ENCODE measurements around the gene DDX31. TPM values are rescaled to one million over a fixed set of nuclear protein-coding genes. Genes with fewer than 3 reads are reported as not detected.

The DDX31 gene
- total RNA-seq, 2 donors from 2014 or later = 8.6 to 15.6 TPM

GRCh38 chr9:132554755-132555154 lies 115.0 kb downstream of the DDX31 start:
- H3K9me3 ChIP-seq = no peaks in the 10 kb centered on the region
- H3K4me3 ChIP-seq = no peak overlapping the region
- H3K27ac ChIP-seq = no peak overlapping the region
- WGBS, 2 donors = 78 to 86% methylated on average over 2 of the region's 2 CpGs
- ATAC-seq (no peak), DNase-seq (no peak)
- H3K36me3 ChIP-seq (replicated peaks in 1 of 2; ENCODE audit: insufficient read depth in 1 of 2, low read depth in 2 of 2) = no peaks in the 10 kb centered on the region
- H3K4me1 ChIP-seq = no peaks in the 10 kb centered on the region
- intact Hi-C loops (cut with DNase I) = no loop called here
- no peaks in the 10 kb centered on the region for H3K27me3 ChIP-seq
- no peak for TF ChIP-seq POLR2A (IDR thresholded peaks at IDR 0.05)

DNA sequence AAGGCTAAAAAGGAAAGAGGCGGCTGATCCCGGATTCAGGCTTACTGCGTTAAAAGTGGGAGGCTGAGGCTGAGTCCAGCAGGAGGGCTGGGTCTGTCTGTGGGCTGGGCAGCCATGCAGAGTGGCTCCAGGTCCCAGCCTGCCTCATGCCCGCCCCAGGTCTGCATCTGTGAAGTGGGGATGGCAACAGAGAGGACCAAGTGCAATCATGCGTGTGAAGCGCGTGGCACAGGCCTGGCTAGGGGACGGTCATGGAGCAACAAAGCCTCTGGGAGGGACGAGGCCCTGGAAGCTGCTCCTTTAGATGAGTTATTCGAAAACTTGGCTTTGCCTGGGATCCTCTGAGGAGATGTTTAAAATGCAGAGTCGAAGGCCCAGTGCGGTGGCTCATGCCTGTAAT lies 117.7 kb downstream of the DDX31 start:
- Histone ChIP-seq H3K27me3 (no peaks in the 10 kb centered on the region), H3K36me3 (replicated peaks in 1 of 2; ENCODE audit: insufficient read depth in 1 of 2, low read depth in 2 of 2) (no peaks in the 10 kb centered on the region), H3K27ac (no peak overlapping the region), H3K4me3 (no peak overlapping the region), H3K9me3 (no peaks in the 10 kb centered on the region), H3K4me1 (no peaks in the 10 kb centered on the region)
- 89 to 93% methylated on average over 12 of the region's 12 CpGs for WGBS, 2 donors
- ATAC-seq (no peak), DNase-seq (no peak)
- TF ChIP-seq POLR2A (IDR thresholded peaks at IDR 0.05) = no peak
- TF ChIP-seq, protein P1, sequence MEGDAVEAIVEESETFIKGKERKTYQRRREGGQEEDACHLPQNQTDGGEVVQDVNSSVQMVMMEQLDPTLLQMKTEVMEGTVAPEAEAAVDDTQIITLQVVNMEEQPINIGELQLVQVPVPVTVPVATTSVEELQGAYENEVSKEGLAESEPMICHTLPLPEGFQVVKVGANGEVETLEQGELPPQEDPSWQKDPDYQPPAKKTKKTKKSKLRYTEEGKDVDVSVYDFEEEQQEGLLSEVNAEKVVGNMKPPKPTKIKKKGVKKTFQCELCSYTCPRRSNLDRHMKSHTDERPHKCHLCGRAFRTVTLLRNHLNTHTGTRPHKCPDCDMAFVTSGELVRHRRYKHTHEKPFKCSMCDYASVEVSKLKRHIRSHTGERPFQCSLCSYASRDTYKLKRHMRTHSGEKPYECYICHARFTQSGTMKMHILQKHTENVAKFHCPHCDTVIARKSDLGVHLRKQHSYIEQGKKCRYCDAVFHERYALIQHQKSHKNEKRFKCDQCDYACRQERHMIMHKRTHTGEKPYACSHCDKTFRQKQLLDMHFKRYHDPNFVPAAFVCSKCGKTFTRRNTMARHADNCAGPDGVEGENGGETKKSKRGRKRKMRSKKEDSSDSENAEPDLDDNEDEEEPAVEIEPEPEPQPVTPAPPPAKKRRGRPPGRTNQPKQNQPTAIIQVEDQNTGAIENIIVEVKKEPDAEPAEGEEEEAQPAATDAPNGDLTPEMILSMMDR (IDR thresholded peaks at IDR 0.05) = no peak
- intact Hi-C loops (cut with DNase I) = no loop called here

- DNase-seq = no peak
- Histone ChIP-seq H3K36me3 (replicated peaks in 1 of 2; ENCODE audit: insufficient read depth in 1 of 2, low read depth in 2 of 2) (no peaks in the 10 kb centered on the region), H3K4me1 (peaks cover under 1% of the 10 kb centered on the region), H3K27ac (no peak overlapping the region), H3K9me3 (no peaks in the 10 kb centered on the region), H3K4me3 (no peak overlapping the region), H3K27me3 (no peaks in the 10 kb centered on the region)
- no peak for ATAC-seq
- 76 to 79% methylated on average over 13 of the region's 13 CpGs for WGBS, 2 donors
- TF ChIP-seq POLR2A (IDR thresholded peaks at IDR 0.05) = no peak
- TF ChIP-seq, protein P1 (IDR thresholded peaks at IDR 0.05) = no peak
- intact Hi-C loops (cut with DNase I) = no loop called here
These were observed 118.2 kb downstream of the DDX31 start for GRCh38 chr9:132551556-132551955.

DNA sequence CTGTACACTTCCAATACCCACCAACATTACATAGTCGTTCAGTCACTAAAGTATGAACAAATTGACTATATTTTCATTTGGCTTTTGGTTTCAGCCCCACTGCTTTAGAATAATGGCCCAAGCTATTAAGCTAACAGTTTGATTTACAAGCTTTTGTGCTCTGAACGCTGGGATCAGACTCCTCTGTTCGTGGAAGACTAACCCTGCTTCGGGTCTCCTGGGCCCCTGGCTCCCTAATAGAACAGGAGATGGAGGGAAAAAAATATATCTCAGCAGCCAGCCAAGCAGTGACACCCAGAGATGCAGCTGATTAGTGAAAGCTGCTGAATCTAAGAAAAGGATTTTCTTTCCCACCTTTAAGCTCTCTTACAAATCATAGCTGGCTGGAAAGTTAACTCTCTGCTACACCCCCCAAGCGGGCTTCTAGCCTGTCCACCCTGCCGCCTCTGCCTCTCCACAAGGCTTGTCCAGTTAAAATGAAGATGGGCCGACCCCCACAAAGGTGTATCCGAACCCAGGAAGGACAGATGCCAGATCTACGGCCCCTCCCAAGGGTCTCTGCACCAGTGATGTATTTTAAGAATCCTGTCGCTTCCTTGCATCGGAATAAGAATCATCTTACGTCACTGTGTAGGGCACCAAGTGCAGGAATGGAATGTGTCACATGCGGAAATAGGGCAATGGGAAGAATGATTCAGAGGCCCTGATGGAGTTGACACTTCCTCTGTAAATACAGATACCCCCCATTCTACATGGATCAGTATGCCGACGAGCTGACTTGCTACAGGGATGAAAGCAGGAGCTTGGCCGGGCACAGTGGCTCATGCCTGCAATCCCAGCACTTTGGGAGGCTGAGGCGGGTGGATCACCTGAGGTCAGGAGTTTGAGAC lies 120.8 kb downstream of the DDX31 start:
- H3K27ac ChIP-seq = no peak overlapping the region
- 65 to 66% methylated on average over 17 of the region's 17 CpGs for WGBS, 2 donors
- intact Hi-C loops (cut with DNase I) = no loop called here
- no peaks in the 10 kb centered on the region for H3K27me3 ChIP-seq
- no peaks in the 10 kb centered on the region for H3K36me3 ChIP-seq (replicated peaks in 1 of 2; ENCODE audit: insufficient read depth in 1 of 2, low read depth in 2 of 2)
- H3K9me3 ChIP-seq = no peaks in the 10 kb centered on the region
- DNase-seq (no peak), ATAC-seq (no peak)
- no peak overlapping the region for H3K4me3 ChIP-seq
- H3K4me1 ChIP-seq = peaks cover 7% of the 10 kb centered on the region
- TF ChIP-seq POLR2A (IDR thresholded peaks at IDR 0.05) = no peak
- TF ChIP-seq, protein P1 (IDR thresholded peaks at IDR 0.05) = no peak

DNA sequence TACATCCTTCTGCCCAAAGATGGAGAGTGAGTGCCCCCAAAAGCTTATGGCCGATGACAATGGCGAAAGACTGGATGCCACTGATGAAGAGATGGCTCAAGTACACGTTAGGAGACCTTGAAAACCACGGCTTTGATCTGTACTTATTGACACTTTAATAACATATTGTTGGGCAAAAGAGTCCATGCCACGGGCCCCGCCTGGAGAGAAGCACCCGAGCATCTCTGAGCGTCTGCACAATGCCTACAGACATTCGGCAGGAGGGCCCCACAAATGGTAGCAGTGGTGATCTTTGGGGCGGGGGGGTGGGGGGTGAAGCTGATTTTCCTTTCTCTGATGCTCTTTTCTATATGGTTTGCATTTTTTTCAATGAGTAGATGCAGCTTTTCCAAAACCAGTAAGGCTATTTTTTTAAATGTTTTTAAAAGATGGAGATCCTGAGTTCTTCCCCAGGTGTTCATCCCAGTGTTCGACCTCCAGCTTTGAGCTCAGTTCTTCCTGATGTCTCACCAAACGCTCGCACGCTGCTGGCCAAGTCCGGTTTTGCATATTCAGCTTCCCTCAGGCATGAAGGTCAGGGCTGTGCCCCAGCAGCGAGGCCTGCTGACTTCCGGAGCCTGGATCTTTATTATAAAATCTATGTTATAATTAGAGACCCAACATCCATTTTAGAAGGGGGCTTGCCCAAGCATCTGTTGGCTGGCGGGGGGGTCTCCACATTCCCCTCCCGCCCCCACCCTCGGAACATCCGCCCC lies 121.6 kb downstream of the DDX31 start:
- TF ChIP-seq, protein P1 (IDR thresholded peaks at IDR 0.05) = no peak
- no peak for TF ChIP-seq POLR2A (IDR thresholded peaks at IDR 0.05)
- no peak overlapping the region for H3K27ac ChIP-seq
- DNase-seq (no peak), ATAC-seq (no peak)
- no peaks in the 10 kb centered on the region for H3K36me3 ChIP-seq (replicated peaks in 1 of 2; ENCODE audit: insufficient read depth in 1 of 2, low read depth in 2 of 2)
- no peaks in the 10 kb centered on the region for H3K27me3 ChIP-seq
- intact Hi-C loops (cut with DNase I) = no loop called here
- H3K4me1 ChIP-seq = peaks cover 7% of the 10 kb centered on the region
- 72 to 74% methylated on average over 21 of the region's 21 CpGs for WGBS, 2 donors
- H3K4me3 ChIP-seq = no peak overlapping the region
- no peaks in the 10 kb centered on the region for H3K9me3 ChIP-seq

Measured in body of pancreas (tissue), 4 donors.